ENCODE measurements around the gene ANO10.
"Not testable (repeated sequence)": the region's sequence is repeated elsewhere in the genome, so short reads cannot be mapped to it uniquely, and the experiment has no call there.

The ANO10 gene

GRCh38 chr3:43621656-43622432 lies at the start of gene ANO10:
ANO10 (minus strand) TSS chr3:43622011; CDS start chr3:43605852, 16,159 bp downstream.
- DNase-seq (ENCODE audit: low read depth, low spot score) = peak; percentile 96

DNA sequence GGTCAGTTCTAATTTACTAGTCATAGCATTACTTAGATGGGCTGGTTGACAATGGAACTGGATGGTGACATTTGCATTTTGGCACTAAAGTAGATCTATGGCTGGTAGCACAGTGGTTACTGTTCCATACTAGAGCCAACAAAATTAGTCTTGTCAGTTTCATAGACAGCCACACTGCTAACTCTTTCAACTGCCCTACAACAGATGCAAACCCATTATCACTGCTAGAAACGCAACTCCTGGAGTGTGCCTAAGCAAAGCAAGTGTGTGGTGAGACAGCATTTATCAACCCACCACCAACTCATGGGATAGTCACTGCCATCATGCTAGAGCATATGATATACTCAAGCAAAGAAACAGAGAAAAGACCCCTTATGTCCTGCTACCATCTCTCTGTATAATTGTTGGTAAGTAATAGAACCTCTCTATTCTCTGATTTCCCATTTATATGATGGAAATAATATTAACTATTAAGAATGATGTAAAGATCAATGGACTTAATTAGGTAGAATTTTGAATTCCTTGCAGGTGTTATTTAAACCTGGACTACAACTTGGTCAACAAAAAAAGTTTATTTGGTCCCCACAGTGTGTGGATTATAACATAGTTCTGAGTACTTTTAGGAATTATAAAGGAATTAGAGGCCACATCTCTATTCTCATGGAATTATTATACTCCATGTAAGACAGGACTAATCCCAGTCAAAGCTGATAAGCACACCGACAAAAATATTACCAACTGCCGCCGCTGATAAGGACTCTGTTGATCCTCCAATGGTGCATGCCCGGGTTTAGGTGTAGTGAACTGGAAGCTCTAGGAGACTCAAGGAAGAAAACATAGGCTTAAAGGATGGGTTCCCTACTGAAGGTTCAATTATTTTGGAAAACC lies 49.1 kb upstream of the ANO10 start:
- no peak for DNase-seq (ENCODE audit: low read depth, low spot score)

GRCh38 chr3:43665011-43665410 lies 43.2 kb upstream of the ANO10 start:
- DNase-seq (ENCODE audit: low read depth, low spot score) = not testable (repeated sequence)

DNA sequence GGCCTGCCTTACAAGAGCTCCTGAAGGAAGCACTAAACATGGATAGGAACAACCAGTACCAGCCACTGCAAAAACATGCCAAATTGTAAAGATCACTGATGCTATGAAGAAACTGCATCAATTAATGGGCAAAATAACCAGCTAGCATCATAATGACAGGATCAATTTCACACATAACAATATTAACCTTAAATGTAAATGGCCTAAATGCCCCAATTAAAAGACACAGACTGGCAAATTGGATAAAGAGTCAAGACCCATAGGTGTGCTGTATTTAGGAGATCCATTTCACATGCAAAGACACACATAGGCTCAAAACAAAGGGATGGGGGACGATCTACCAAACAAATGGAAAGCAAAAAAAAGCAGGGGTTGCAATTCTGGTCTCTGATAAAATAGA lies 39.6 kb upstream of the ANO10 start:
- DNase-seq (ENCODE audit: low read depth, low spot score) = not testable (repeated sequence)

DNA sequence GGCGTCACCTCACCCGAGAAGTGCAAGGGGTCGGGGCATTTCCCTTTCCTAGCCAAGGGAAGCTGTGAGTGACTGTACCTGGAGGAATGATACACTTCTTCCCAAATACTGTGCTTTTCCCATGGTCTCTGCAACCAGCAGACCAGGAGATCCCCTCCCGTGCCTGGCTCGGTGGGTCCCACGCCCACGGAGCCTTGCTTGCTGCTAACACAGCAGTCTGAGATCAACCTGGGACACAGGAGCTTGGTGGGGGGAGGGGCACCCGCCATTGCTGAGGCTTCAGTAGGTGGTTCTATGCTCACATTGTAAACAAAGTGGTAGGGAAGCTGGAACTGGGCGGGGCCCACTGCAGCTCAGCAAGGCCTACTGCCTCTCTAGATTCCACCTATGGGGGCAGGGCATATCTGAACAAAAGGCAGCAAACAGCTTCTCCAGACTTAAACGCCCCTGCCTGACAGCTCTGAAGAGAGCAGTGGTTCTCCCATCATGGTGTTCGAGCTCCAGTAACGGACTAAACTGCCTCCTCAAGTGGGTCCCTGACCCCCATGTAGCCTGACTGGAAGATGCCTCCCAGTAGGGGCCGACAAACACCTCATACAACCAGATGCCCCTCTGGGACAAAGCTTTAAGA lies 37.6 kb upstream of the ANO10 start:
- no peak for DNase-seq (ENCODE audit: low read depth, low spot score)

DNA sequence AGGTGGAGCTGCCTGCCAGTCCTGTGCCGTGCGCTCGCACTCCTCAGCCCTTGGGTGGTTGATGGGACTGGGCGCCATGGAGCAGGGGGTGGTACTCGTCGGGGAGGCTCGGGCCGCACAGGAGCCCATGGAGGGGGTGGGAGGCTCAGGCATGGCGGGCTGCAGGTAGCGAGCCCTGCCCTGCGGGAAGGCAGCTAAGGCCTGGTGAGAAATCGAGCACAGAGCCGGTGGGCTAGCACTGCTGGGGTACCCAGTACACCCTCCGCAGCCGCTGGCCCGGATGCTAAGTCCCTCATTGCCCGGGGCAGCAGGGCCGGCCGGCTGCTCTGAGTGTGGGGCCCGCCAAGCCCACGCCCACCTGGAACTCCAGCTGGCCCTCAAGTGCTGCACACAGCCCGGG lies 34.6 kb upstream of the ANO10 start:
- not testable (repeated sequence) for DNase-seq (ENCODE audit: low read depth, low spot score)

DNA sequence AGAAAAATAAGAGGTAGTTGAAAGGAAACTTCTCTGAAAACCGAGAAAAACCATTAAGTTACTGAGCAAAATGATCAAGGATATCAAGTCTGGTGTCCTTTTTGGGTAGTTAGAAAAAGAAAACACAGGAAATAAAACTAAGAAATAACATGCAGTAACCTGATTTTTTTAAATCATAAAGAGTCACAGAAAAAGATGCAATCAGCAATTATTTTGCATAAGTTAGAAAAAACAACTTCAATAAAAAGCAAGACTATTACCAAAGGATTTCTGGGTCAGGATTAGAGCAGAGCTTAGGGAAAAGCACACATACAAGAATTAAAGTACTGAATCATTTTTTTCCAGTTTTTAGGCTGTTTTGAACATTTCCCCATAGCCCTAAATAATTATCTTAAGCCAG lies 28.5 kb upstream of the ANO10 start:
- no peak for DNase-seq (ENCODE audit: low read depth, low spot score)

DNA sequence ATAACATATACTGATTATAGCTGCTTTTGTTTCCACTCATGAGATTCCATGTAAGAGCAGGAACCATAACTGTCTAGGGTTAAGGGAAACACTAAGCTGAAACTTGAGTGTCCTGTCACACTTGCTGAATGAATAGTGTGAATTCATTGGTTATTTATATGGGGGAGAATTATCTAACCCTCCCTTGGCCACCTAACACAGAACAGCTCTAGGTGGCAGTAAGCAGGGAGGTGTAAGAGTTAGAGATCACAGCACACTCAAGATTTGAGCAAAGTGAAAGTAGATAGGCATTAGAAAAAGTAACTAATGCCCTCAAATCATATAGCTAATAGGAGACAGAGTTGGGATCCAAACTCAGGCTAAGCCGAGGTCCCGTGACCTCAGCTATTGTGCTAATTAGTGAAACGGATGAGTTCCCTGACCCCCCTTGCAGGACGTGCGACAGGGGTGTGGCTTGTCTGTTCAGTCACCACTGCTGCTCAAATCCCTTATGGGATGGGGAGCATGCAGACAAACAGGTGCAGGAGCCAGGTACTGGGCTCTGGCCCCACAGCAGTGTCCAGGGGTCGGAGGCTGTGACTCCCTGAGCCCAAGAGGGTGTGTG lies 27.7 kb upstream of the ANO10 start:
- DNase-seq (ENCODE audit: low read depth, low spot score) = no peak

- DNase-seq (ENCODE audit: low read depth, low spot score) = no peak
Observed at GRCh38 chr3:43648957-43649356, 27.1 kb upstream of the ANO10 start.

DNA sequence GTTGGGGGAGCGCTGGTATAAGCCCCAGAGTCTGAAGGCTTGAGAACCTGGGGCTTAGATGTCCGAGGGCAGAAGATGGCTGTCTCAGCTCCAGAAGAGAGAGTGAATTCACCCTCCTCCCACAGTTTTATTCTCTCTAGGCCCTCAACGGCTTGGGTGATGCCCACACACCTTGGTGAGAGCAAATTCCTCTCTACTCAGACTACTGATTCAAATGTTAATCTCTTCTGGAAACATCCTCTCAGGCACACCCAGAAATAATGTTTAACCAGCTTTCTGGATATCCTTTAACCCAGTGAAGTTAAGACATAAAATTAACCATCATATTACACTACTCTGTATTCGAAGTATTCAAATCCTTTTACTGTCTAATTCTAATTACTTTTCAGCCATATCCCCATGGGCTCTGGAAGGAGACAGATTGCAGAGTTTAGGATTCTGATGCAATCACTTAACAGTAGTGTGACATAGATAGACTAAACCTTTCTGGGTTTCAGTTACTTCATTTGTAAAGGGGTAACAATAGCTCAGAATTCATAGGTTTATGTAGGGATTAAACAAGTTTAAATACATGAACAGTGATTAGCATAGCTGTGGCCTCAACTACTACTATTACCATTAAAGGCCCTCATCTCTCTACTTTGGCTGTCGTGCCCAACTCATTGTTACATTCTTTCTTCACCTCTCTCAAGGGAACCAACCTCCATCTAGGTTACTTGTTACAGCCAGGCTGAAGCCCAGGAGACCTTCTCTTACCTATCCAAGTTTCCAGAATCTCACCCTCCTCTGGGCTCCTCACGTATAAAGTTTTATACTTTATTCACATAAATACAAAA lies 25.7 kb upstream of the ANO10 start:
- DNase-seq (ENCODE audit: low read depth, low spot score) = no peak

GRCh38 chr3:43644443-43644842 lies 22.6 kb upstream of the ANO10 start:
- DNase-seq (ENCODE audit: low read depth, low spot score) = no peak

DNA sequence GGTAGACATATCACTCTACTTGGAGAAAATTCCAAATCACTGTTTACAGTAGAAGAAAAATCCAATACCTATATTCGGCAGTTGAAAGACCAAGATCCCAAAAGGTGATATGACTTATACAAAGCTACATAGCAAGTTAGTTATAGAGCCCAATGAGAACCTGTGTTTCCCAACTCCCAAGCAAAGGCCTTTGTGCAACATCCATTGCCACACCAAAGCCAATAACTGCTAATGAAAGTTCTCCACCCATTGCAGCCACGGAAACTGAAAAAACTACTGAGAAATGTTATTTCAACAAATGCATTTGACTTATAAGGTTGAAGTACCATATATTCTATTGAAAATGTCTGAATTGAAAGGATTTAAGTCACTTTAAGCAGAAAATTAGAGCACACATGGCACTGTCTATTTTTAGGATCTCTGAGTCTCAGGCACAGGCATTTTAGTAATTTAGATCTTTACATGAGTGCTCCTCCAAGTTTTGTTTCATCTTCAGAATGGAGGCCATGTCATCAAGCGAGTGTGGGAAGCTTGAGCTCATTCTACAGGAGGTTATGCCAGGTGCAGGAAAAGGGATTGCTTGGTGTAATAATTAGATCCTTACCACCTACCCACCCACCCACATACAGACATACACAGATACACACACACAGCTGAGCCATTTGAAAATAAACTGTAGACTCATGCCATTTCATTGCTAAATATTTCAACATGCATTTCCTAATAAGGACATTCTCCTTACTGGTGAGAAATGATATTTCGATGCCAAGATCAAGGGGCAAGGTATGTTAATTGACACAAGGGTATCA lies 19.7 kb upstream of the ANO10 start:
- no peak for DNase-seq (ENCODE audit: low read depth, low spot score)

DNA sequence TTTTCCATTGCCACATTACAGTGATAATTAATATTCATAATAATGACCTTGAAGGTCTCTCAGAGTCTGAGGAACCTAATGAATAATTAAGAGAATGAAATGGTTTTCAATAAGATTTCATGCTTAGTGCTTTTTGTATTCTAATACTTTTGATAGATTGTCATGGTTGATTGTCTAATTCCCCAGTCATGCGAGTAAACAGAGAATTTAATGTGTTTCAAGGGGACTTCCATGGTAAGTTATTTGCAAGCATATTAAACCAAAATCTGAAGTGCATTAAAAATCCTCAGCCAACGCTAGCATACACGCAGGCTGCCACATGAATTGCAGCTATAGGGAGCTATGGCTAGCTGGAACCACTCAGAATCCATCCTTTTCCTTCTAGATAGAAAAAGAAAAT lies 18.9 kb upstream of the ANO10 start:
- DNase-seq (ENCODE audit: low read depth, low spot score) = no peak

- no peak for DNase-seq (ENCODE audit: low read depth, low spot score)
Observed at GRCh38 chr3:43638594-43639447, 17.0 kb upstream of the ANO10 start.

- DNase-seq (ENCODE audit: low read depth, low spot score) = no peak
Observed at GRCh38 chr3:43637702-43638101, 15.9 kb upstream of the ANO10 start.

DNA sequence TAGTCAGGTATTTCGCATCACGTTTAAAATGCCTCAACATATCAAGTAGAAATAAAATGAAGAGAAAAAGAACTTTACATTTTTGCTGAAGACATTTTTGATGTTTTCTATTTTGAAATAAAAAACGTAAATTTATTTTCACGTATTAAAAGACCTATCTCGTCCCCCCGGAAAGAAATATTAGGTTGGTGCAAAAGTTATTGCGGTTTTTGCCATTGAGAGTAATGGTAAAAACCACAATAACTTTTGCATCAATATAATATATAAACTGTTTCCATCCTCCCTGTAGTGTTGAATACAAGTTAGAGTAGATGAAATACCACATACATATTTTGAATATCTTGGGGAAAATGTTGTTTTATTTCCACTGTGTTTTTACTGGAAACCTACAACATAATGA lies 11.2 kb upstream of the ANO10 start:
- DNase-seq (ENCODE audit: low read depth, low spot score) = no peak

DNA sequence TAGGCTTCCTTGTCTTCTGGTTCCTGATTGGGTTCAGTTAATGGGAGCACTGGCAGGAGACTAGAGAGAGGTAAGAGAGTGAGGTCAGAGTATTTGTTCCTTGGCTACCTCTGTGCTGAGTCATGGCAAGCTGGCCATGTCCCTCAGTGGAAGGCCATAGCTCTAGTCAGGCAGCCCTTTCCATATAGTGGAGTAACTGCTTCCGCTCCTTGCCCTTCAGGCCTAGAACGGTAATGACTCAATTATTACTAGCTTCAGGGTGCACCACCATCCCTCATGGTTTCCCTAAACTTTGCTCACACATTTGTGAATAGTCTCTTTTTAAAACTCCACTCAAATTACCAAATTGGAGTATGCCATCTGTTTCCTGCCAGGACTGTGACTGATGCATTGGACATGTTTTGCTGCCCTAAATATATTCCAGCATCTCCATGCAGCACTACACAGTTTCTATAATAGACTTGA lies 10.5 kb upstream of the ANO10 start:
- DNase-seq (ENCODE audit: low read depth, low spot score) = no peak

DNA sequence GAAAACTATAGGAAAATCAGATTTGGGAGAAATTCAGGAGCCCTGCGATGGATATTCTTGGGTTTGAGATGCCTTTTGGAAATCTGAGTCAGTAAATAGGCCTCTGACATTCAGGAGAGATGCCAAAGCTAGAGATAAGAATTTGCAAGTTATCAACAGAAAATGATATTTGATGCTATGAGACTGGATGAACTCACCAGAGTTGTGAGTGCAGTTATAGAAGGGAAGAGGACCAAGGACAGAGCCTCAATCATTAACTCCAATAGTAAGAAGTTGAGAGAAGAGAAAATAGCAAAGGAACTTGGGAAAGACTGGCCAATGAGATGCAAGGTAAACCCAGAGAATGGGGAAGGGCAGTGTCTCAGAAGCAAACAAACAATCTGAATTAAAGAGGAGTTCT lies 7.9 kb upstream of the ANO10 start:
- no peak for DNase-seq (ENCODE audit: low read depth, low spot score)

- no peak for DNase-seq (ENCODE audit: low read depth, low spot score)
Observed at GRCh38 chr3:43629257-43629656, 7.4 kb upstream of the ANO10 start.
